Occipital lobe (tissue), 2 donors: ENCODE measurements around the gene MCL1. TPM values are rescaled to one million over a fixed set of nuclear protein-coding genes. Genes with fewer than 3 reads are reported as not detected.
"Not testable (repeated sequence)": the region's sequence is repeated elsewhere in the genome, so short reads cannot be mapped to it uniquely, and the experiment has no call there.

Experiments used
- DNase-seq: peaks from one replicate; lab custom pipeline; 2025; lab: John Stamatoyannopoulos, UW
- total RNA-seq: library from RNA; depleted of rRNA; stranded (reverse); fragments of >200 nt; gene quantifications from one replicate; pipeline ENCODE4 v1.2.3, GENCODE V29; 2014

The MCL1 gene
- total RNA-seq = 146 TPM

DNA sequence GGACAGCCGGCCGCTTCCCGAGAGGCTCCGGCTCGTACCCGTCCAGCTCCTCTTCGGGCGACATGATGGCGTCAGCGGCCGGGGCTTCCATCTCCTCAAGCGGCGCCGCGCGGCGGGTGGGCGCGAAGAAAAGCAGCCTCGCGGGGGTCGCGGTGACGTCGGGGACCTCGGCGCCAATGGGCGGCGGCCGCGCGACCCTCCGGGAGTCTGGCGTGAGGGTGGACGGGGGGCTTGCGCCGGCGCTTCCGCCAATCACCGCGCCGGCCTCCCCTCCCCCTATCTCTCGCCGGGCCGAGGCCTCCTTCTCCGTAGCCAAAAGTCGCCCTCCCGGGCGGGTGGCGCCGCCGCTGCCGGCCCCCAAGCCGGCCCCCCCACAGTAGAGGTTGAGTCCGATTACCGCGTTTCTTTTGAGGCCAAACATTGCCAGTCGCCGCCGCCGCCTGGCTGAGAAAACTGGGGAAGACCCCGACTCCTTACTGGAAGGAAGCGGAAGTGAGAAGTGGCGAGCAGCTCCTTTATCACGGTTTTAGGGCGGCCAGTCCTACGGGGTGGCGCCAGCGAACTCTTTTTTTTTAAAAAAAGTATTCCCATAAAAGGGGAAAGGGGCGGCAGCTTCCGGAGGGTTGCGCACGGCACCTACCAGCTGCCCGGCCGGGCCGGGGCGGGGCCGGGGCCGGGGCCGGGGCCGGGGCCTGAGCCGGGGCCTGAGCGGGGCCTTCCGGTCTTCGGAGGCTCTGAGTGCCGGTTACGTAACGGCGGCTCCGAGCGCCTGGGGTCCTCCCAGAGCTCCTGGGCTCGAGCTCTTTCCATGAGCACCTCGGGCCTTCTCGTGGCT, at the start of gene MCL1:
MCL1 (minus strand) TSS at position 501 of the 835 bp plus-strand sequence; CDS start at position 421, 80 bp downstream.
- peak; percentile 85 for DNase-seq

DNA sequence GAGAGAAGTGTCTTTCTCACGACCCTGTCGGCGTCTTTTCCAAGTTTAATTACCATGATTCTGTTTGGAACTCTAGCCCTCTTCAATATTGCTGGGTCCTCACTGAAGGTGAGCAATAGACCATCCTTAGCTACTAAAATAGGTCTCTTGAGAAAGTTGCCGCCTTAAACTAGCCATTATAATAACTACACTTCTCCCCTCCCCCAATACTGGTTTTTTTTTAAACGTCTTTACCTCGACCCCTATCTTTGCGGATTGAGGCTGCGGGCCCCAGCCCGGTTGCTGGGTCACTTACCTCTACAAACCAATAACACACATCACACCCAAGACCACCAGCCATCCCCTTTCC, 49.3 kb upstream of the MCL1 start:
- no peak for DNase-seq

DNA sequence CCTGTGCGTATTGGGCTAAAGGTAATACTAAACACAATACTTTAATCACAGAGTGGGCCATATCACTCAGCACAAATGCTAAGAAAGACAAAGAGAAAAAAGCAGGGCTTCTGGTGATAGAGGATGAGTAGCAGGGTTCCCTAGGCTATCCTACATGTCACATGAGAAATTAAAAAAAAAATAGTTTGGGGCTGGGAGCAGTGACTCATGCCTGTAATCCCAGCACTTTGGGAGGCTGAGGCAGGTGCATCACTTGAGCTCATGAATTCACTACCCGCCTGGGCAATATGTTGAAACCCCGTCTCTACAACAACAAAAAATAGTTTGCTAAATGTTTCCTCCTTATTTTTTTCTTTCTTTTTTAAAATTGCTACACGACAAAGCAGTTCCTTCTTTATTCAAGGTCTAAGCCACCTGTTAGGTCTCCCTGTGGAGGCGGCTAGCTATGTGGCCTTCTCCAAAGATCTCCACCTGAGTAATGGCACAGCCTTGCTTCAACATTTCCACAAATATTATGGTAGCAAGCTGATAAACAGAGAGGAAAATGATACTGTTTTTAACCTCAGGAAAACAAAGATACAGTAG, 48.5 kb upstream of the MCL1 start:
- no peak for DNase-seq

GRCh38 chr1:150626150-150626549, 46.7 kb upstream of the MCL1 start:
- peak; percentile 69 for DNase-seq

DNA sequence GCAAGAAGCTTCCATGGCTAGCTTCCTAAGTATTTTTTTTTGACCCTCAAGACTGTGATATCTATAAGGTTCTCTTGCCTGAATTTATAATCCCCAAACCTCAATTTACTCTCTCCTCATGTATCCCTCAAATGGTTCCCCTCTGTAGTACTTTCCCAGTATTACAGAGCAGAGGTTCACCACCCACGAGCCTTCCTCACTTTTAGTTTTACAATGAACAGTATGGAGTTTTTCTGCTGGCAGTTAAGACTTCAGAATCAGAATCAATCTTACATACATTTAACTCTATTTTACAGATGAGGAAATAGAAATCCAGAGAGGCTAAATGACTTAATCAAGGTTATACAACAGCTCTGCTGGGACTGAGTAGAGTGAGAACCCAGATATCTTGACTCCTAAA, 45.1 kb upstream of the MCL1 start:
- not testable (repeated sequence) for DNase-seq

DNA sequence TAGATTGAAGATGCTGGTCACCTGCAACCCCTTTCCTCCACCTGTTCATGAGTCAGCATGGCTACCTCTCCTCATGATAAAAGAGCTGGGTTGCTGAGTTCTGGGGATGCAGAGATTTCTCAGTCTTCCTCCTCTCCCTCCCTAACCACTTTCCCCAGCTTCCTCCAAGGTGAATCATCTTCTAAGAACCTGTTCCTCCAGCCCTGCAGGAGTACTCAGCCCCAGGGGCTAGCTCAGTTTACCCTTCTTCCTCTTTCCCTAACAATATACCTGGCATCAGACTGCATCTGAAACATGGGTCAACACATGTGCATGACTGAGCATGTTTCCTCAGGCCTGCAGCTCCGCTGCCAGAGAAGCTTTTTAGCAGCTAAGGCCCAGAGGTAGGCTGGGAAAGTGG, 44.7 kb upstream of the MCL1 start:
- not testable (repeated sequence) for DNase-seq

DNA sequence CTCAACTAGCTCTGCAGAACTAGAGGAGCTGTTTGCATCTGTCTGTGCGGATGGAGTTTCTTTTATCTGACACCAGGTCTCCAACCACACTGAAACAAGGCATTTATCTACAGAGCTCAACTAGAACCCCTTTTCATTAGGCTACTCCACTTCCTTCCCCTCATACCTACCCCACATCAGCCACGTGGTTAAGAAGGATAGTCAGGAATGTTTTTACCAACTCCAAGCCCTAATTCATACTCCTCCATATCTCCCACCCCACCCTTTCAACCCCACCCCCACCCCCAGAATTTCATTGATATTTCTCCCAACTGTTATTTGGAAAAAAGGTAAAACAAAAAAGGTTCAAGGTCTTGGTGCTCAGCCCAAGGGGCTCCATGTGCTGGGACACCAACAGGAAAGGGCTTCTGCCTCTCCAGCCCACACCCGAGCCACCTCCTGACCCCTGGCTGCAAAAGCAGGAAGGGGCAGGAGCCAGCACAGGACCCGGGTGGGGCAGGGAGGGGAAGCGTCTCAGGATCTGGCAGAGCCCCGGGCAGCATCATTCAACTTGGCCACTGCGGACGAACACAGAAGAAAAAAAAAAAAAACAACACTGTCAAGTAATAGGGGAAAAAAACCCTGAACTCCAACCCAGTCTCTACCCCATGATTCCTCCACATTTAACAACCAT, 43.0 kb upstream of the MCL1 start:
- DNase-seq = no peak

DNA sequence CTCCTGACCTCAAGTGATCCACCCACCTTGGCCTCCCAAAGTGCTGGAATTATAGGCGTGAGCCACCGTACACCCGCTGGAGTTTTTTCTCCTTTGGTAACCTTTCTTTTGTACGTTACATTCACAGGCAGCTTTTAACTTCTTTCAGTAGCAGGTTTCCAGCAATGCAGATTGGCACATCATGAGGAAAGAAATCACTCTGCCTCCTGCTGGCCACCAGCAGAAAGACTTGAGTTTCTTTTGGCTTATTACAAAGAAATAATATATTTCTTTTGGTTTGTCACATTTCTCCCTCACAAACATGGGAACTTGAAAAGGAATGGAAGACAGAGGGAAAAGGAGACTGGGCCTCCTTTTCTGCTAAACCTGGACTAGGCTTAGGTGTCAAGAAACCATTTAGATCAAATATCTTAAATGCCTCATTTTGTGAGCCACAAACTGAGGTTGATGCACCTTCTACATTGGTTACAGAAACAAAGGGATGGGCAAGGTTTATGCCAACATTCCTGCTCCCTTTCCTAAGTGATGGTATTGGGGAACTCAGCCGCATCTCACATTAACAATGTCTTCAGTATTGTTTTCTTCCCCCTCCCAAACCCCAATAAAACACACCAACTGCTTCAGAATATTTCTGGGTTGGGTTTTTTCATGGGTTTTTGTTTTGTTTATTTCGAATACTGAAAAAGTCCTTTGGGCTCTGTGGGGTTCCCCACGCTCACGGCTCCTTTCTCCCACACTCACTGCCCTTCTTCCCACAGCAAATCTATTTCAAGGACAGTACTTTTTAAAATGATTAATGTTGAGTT, 42.3 kb upstream of the MCL1 start:
- DNase-seq = no peak

GRCh38 chr1:150620919-150621318, 41.5 kb upstream of the MCL1 start:
- no peak for DNase-seq

DNA sequence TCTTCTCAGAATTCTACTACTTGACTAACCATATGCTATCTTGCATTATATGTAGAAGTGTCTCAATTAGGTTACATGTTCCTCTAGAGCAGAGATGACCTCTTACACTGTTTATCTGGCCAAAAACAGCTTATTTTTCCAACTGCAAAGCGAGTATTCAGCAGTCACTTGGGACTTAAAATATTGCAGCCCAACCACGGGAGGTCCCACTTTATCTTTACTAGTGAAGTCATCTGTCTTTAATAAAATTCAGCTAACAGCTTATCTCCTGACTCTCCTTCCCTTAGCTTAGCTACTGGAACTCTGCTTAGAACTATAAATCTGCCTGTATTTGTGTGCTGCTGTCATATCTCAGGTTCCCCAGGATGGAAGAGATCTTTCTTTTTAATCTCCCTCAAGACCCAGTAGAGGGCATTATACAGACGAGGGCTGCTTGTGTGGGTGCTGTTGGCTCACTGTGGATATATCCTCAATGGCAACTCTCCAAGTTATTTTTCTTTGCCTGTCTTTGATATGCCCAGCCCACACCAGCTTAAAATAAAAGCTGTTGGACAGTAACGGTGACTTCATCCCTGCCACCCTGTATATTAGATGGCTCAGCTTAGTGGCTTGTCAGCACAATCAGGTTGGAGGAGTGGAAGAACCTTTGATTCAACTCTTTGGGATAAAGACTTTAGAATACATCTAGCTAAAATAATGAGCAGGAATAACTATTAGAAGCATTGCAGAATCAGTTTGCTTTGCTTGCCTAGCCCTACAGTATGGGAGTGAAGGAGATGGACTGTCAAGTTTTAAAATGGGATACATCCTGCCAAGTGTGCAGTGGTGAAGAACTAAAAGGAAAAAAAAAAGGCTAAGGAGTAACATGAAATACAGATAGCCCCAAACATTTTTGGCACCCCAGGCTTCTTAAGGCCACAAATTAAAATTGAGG, 40.4 kb upstream of the MCL1 start:
- no peak for DNase-seq

- no peak for DNase-seq
Observed at GRCh38 chr1:150615346-150616201, 36.2 kb upstream of the MCL1 start.

GRCh38 chr1:150613061-150613920, 33.9 kb upstream of the MCL1 start:
- no peak for DNase-seq

DNA sequence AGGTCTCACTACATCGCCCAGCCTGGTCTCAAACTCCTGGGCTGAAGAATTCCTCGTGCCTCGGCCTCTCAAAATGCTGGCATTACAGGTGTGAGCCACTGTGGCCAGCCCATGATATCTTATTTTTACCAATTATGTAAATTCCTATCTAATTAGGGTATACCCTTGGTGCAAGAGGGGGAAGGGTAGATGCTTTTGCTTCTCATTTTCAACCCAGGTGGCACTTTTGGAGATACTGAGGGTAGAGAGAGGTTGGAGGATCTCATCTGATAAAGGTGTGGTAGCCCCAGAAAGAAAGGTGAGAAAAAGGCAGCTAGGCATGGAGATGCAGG, 32.6 kb upstream of the MCL1 start:
- no peak for DNase-seq

DNA sequence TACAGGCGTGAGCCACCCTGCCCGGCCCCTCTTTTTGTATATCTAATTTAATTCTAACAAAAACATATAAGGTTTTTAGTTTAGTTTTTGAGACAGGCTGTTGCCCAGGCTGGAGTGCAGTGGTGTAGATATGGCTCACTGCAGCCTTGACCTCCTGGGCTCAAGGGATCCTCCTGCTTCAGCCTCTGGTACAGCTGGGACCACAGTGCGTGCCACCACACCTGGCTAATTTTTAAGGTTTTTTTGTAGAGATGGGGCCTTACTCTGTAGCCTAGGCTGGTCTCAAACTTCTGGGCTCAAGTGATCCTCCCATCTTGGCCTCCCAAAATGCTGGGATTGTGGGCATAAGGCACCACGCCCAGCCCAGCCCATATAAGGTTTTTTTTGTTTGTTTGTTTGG, 31.2 kb upstream of the MCL1 start:
- DNase-seq = no peak

DNA sequence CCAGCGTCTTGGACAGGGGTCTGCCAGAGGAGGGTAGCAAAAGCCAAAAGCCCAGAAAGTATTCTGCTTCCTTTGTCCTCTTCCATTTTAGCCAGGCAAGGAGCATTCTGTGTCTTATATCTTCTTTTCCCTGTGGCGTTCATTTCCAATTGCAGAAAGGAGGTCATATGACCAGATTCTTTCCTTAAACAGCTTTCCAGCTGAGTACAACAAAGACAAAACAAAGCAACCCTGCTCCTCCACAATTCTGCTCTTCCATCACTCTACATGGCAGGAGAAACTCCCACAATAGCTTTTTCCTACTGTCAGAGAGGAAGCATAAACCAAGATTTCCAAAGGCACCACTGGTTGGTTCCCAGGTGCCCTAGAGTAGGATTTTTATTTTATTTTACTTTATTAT, 30.3 kb upstream of the MCL1 start:
- DNase-seq = no peak

- no peak for DNase-seq
Observed at GRCh38 chr1:150606463-150607142, 27.2 kb upstream of the MCL1 start.

DNA sequence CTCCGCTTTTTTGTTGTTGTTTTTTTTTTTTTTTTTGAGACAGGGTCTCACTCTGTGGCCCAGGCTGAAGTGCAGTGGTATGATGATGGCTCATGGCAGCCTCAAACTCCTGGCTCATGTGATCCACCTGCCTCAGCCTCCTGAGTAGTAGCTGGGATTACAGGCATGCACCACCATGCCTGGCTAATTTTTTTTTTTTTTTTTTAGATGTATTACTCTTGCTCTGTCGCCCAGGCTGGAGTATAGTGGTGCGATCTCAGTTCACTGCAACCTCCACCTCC, 26.0 kb upstream of the MCL1 start:
- not testable (repeated sequence) for DNase-seq

DNA sequence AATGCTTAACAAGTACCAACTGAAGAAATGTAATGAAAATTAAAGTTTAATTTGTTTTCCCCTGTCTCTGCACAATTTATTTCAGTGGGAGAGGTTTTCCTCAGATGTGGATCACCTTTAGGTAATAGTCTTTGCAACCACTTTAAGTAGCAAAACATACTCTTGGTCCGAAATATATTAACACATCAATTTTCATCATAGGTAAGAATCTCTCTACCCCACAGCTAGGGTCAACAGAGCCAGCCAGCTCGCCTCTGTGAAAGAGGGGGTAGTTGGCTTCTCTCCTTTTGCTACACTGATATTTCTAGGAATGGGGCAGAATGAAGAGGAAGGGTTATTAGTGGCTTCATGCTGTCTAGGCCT, 24.8 kb upstream of the MCL1 start:
- no peak for DNase-seq

DNA sequence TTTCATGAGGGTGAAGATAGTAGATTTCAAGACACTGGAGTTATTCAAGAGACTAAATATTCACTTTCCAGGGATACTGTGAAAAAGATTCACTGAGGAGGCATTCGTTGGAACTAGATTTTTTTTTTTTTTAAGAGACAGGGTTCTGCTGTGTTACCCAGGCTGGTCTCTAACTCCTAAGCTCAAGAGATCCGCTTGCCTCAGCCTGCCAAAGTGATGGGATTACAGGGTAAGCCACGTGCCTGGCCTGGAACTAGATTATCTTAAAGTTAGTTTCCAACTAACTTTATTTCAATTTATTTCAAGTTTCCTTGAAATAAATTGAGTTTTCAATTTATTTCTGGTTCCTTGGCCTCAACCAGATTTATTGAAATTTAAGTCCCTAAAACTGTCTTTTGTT, 24.3 kb upstream of the MCL1 start:
- DNase-seq = no peak
